ENCODE measurements around the gene FAT1. TPM values are rescaled to one million over a fixed set of nuclear protein-coding genes. Genes with fewer than 3 reads are reported as not detected.
A peak's percentile ranks its signal among the peaks of the same experiment; 100 is the strongest.

Gene FAT1
- total RNA-seq, 1 experiment from 2014 or later = 197 TPM

DNA sequence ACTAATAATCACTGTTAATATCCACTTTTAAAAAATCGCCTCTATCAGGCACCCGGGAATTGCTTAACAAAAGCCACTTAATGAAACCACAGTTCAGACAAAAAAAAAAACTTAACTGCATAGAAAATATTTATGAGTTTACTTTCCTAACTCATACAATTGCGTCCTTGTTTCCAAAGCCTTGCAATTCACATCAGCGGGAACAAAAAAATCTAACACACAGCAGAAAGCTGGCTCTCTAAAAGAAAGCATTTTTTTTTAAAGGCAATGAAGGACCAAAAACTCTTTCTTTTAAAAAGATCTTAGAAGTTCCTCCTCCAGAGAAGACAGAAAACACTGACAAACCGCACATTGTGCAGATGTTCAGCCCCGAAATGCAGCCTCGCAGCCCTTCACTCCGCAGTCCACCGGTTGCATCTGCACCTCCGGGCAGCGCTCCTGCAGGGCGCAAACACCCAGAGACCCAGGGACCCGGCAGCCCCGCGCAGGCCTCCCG lies 812 bp downstream of the FAT1 start:
- peak overlapping the region; percentile 83 for H3K4me3 Mint-ChIP-seq (ENCODE audit: low read depth, unreplicated experiment)
- CTCF ChIA-PET = interaction anchor here (0.9 kb wide), 1 partner anchor 71 kb away, joined by 3 read pairs; no protein-coding TSS in a partner anchor
- no peak for DNase-seq
- H3K27me3 Mint-ChIP-seq (ENCODE audit: unreplicated experiment) = no peaks in the 10 kb centered on the region
- no TSS peak for BruUV-seq (replicated peaks)
- peaks cover 67% of the 10 kb centered on the region for H3K36me3 Mint-ChIP-seq (ENCODE audit: insufficient read depth, unreplicated experiment)
- no peaks in the 10 kb centered on the region for H3K9me3 Mint-ChIP-seq (ENCODE audit: low read depth, unreplicated experiment)
- H3K4me1 Mint-ChIP-seq (ENCODE audit: low read depth, unreplicated experiment) = peaks cover 10% of the 10 kb centered on the region
- intact Hi-C loops (cut with micrococcal nuclease; ENCODE audit: unreplicated experiment) = loop anchor here (5.0 kb wide), 1 partner anchor 36 kb away; no protein-coding TSS in a partner anchor
- TF ChIP-seq, protein P1, sequence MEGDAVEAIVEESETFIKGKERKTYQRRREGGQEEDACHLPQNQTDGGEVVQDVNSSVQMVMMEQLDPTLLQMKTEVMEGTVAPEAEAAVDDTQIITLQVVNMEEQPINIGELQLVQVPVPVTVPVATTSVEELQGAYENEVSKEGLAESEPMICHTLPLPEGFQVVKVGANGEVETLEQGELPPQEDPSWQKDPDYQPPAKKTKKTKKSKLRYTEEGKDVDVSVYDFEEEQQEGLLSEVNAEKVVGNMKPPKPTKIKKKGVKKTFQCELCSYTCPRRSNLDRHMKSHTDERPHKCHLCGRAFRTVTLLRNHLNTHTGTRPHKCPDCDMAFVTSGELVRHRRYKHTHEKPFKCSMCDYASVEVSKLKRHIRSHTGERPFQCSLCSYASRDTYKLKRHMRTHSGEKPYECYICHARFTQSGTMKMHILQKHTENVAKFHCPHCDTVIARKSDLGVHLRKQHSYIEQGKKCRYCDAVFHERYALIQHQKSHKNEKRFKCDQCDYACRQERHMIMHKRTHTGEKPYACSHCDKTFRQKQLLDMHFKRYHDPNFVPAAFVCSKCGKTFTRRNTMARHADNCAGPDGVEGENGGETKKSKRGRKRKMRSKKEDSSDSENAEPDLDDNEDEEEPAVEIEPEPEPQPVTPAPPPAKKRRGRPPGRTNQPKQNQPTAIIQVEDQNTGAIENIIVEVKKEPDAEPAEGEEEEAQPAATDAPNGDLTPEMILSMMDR (IDR thresholded peaks at IDR 0.05; ENCODE audit: unreplicated experiment) = no peak
- H3K27ac Mint-ChIP-seq (ENCODE audit: unreplicated experiment) = peak overlapping the region; percentile 56

DNA sequence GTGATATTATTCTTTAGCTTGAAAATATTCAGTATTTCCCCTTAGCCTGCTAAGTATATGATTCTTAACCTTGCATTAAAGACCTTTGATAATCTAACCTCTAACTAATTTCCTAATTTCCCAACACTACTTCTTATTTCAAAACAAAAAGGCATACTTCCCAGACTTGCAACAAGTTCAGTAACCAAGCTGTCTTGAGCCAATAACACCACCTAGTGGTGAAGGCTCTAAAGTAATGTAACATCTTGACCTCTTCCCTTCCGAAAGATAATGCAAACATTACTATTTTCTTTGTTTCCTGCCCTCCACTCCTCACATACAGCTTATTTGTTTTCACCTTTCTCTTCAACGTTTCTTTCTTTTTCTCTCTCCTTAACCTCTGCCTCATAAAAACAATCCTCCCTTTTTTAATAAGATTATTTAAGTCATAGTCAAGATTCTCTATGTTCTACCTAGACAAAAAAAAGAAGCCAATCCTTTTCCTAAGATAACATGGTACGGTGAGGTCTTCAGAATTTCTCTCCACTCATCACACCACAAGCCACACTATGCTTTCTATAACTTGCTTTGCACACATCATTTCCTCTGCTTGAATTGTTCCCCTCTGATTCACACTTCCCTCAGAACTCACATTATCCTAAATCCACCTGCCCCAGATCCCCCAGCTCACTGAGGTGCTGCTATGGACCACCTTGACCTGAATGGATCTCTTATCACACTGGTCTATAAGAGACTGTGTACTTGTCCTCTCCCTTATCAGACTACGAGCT lies 3.5 kb downstream of the FAT1 start:
- Mint-ChIP-seq H3K4me1 (ENCODE audit: low read depth, unreplicated experiment) (peaks cover 9% of the 10 kb centered on the region), H3K36me3 (ENCODE audit: insufficient read depth, unreplicated experiment) (peaks cover 43% of the 10 kb centered on the region), H3K27ac (ENCODE audit: unreplicated experiment) (no peak overlapping the region), H3K27me3 (ENCODE audit: unreplicated experiment) (no peaks in the 10 kb centered on the region), H3K4me3 (ENCODE audit: low read depth, unreplicated experiment) (no peak overlapping the region), H3K9me3 (ENCODE audit: low read depth, unreplicated experiment) (no peaks in the 10 kb centered on the region)
- intact Hi-C loops (cut with micrococcal nuclease; ENCODE audit: unreplicated experiment) = loop anchor here (1.0 to 5.0 kb wide), 2 partner anchors 33 to 51 kb away; no protein-coding TSS in a partner anchor
- DNase-seq = peak; percentile 44
- CTCF ChIA-PET = no interaction called here
- BruUV-seq (replicated peaks) = no TSS peak
- TF ChIP-seq, protein P1 (IDR thresholded peaks at IDR 0.05; ENCODE audit: unreplicated experiment) = no peak

DNA sequence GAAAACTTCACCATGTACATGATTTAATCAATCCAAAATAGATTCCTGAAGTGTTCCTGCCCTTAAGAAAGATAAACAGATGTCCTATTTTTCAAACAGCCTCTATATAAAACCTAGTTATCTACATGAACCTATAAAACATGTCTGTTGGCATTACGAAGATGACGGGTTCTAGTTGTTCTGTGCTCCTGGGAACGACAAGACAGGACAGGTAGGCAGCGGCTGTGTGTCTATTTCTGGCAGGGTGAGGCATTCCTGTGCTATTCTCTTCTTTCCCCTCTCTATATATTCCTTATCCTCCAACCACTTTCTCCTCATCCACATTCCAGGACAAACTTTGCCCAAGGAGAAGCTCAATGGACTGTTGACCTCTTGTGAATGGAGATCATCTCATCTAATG lies 6.1 kb downstream of the FAT1 start:
- Mint-ChIP-seq H3K27me3 (ENCODE audit: unreplicated experiment) (no peaks in the 10 kb centered on the region), H3K36me3 (ENCODE audit: insufficient read depth, unreplicated experiment) (peaks cover 23% of the 10 kb centered on the region), H3K4me1 (ENCODE audit: low read depth, unreplicated experiment) (peaks cover 25% of the 10 kb centered on the region), H3K27ac (ENCODE audit: unreplicated experiment) (no peak overlapping the region), H3K9me3 (ENCODE audit: low read depth, unreplicated experiment) (peaks cover 4% of the 10 kb centered on the region), H3K4me3 (ENCODE audit: low read depth, unreplicated experiment) (no peak overlapping the region)
- intact Hi-C loops (cut with micrococcal nuclease; ENCODE audit: unreplicated experiment) = no loop called here
- BruUV-seq (replicated peaks) = no TSS peak
- DNase-seq = no peak
- CTCF ChIA-PET = interaction anchor here (0.7 kb wide), 1 partner anchor 50 kb away, joined by 3 read pairs; no protein-coding TSS in a partner anchor
- TF ChIP-seq, protein P1 (IDR thresholded peaks at IDR 0.05; ENCODE audit: unreplicated experiment) = no peak

DNA sequence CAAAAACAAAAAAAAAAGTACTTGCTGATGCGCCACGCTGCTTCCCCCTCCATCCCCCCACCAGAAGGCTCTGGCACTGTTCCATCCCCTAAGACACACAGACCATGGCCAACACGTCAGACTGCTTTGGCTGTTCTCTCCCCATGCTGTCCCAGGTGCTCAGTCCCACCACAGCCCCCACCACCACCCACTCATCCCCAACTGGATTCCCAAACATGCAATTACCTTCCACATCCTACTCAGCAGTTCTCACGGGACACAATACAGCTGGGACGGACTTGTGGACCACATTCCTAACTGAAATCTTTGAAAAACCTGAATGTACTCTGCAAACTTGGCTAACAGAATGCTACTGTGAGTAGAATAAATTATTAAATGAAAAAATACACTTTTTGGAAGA lies 8.6 kb downstream of the FAT1 start:
- H3K4me1 Mint-ChIP-seq (ENCODE audit: low read depth, unreplicated experiment) = peaks cover 41% of the 10 kb centered on the region
- DNase-seq = no peak
- CTCF ChIA-PET = no interaction called here
- peaks cover 4% of the 10 kb centered on the region for H3K9me3 Mint-ChIP-seq (ENCODE audit: low read depth, unreplicated experiment)
- BruUV-seq (replicated peaks) = no TSS peak
- intact Hi-C loops (cut with micrococcal nuclease; ENCODE audit: unreplicated experiment) = no loop called here
- peaks cover 13% of the 10 kb centered on the region for H3K36me3 Mint-ChIP-seq (ENCODE audit: insufficient read depth, unreplicated experiment)
- TF ChIP-seq, protein P1 (IDR thresholded peaks at IDR 0.05; ENCODE audit: unreplicated experiment) = no peak
- no peak overlapping the region for H3K4me3 Mint-ChIP-seq (ENCODE audit: low read depth, unreplicated experiment)
- H3K27me3 Mint-ChIP-seq (ENCODE audit: unreplicated experiment) = no peaks in the 10 kb centered on the region
- H3K27ac Mint-ChIP-seq (ENCODE audit: unreplicated experiment) = no peak overlapping the region
